ENCODE data around the gene CALN1. TPM values are rescaled to one million over a fixed set of nuclear protein-coding genes. Genes with fewer than 3 reads are reported as not detected.

CALN1 gene
- total RNA-seq, 1 experiment from 2014 or later, result not detected

- H3K27me3 Mint-ChIP-seq (ENCODE audit: insufficient read depth, unreplicated experiment), result no peaks in the 10 kb centered on the region
- no peak for DNase-seq
- peaks cover 9% of the 10 kb centered on the region for H3K9me3 Mint-ChIP-seq (ENCODE audit: unreplicated experiment)
- H3K4me3 Mint-ChIP-seq (ENCODE audit: unreplicated experiment), result no peak overlapping the region
- Histone ChIP-seq H3K27me3 (replicated peaks; ENCODE audit: control insufficient read depth, insufficient read depth, low read length) (no peaks in the 10 kb centered on the region), H3K4me3 (ENCODE audit: low read depth, low read length) (no peak overlapping the region), H3K4me1 (no peaks in the 10 kb centered on the region), H3K36me3 (ENCODE audit: control insufficient read depth, insufficient read depth, low read length) (no peaks in the 10 kb centered on the region), H3K9me3 (no peaks in the 10 kb centered on the region)
- no peaks in the 10 kb centered on the region for H3K36me3 Mint-ChIP-seq (ENCODE audit: insufficient read depth, unreplicated experiment)
- TF ChIP-seq, protein P1, sequence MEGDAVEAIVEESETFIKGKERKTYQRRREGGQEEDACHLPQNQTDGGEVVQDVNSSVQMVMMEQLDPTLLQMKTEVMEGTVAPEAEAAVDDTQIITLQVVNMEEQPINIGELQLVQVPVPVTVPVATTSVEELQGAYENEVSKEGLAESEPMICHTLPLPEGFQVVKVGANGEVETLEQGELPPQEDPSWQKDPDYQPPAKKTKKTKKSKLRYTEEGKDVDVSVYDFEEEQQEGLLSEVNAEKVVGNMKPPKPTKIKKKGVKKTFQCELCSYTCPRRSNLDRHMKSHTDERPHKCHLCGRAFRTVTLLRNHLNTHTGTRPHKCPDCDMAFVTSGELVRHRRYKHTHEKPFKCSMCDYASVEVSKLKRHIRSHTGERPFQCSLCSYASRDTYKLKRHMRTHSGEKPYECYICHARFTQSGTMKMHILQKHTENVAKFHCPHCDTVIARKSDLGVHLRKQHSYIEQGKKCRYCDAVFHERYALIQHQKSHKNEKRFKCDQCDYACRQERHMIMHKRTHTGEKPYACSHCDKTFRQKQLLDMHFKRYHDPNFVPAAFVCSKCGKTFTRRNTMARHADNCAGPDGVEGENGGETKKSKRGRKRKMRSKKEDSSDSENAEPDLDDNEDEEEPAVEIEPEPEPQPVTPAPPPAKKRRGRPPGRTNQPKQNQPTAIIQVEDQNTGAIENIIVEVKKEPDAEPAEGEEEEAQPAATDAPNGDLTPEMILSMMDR (IDR thresholded peaks at IDR 0.05; ENCODE audit: insufficient read depth in 1 of 2, low read depth in 1 of 2, low read length in 1 of 2, severe bottlenecking in 1 of 2, unreplicated experiment in 1 of 2), result no peak
- no peak overlapping the region for H3K27ac Mint-ChIP-seq (ENCODE audit: unreplicated experiment)
- POLR2A ChIA-PET, result no interaction called here
- BruUV-seq (replicated peaks), result no TSS peak
- no peaks in the 10 kb centered on the region for H3K4me1 Mint-ChIP-seq (ENCODE audit: low read depth, unreplicated experiment)
- CTCF ChIA-PET, result no interaction called here
- intact Hi-C loops (cut with micrococcal nuclease; ENCODE audit: unreplicated experiment), result no loop called here
These were observed 331.8 kb downstream of the CALN1 start for GRCh38 chr7:72080341-72080766.

DNA sequence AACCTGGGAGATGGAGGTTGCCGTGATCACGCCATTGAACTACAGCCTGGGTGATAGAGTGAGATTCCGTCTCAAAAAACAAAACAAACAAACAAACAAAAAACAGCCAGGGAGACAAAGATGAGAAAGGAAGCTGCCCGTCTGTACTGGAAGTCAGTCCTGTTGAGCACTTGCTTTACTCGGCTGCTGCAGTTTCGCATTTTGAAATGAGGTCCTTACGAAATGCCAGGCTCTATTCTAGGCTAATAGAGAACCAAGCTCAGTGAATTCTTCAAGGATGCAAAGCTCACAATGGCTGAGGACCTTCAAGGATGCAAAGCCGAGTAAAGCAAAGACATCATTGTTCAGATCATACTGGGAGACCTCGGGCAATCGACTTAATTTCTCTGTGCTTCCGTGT is 333.3 kb downstream of the CALN1 start:
- no peaks in the 10 kb centered on the region for H3K27me3 Mint-ChIP-seq (ENCODE audit: insufficient read depth, unreplicated experiment)
- POLR2A ChIA-PET, result no interaction called here
- CTCF ChIA-PET, result no interaction called here

DNA sequence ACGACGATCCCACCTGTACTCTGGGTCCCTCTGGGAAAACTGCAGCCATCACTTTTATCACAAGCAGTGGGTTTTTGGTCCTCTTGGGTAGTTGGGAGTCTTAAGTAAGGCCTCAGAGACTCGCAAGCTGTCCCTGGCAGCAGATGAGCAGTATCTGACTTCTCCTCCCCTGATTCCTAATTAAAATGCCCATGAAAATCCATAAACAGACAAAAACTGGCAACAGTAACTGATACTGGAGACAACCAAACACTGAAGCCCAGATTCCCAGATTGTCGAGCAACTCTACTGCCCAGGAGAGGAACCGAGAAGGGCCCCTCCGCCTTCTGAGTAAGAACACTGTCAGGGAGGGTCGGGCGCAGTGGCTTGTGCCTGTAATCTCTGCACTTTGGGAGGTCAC is 333.8 kb downstream of the CALN1 start:
- Histone ChIP-seq H3K9me3 (no peaks in the 10 kb centered on the region), H3K4me1 (no peaks in the 10 kb centered on the region), H3K36me3 (ENCODE audit: control insufficient read depth, insufficient read depth, low read length) (no peaks in the 10 kb centered on the region), H3K27me3 (replicated peaks; ENCODE audit: control insufficient read depth, insufficient read depth, low read length) (no peaks in the 10 kb centered on the region), H3K4me3 (ENCODE audit: low read depth, low read length) (no peak overlapping the region)
- BruUV-seq (replicated peaks), result no TSS peak
- H3K36me3 Mint-ChIP-seq (ENCODE audit: insufficient read depth, unreplicated experiment), result no peaks in the 10 kb centered on the region
- no peak overlapping the region for H3K27ac Mint-ChIP-seq (ENCODE audit: unreplicated experiment)
- H3K9me3 Mint-ChIP-seq (ENCODE audit: unreplicated experiment), result peaks cover 9% of the 10 kb centered on the region
- ChIA-PET CTCF (no interaction called here), POLR2A (no interaction called here)
- intact Hi-C loops (cut with micrococcal nuclease; ENCODE audit: unreplicated experiment), result no loop called here
- no peaks in the 10 kb centered on the region for H3K27me3 Mint-ChIP-seq (ENCODE audit: insufficient read depth, unreplicated experiment)
- DNase-seq, result no peak
- no peak overlapping the region for H3K4me3 Mint-ChIP-seq (ENCODE audit: unreplicated experiment)
- TF ChIP-seq, protein P1 (IDR thresholded peaks at IDR 0.05; ENCODE audit: insufficient read depth in 1 of 2, low read depth in 1 of 2, low read length in 1 of 2, severe bottlenecking in 1 of 2, unreplicated experiment in 1 of 2), result no peak
- no peaks in the 10 kb centered on the region for H3K4me1 Mint-ChIP-seq (ENCODE audit: low read depth, unreplicated experiment)

More for the DNA sequence above, 333.3 kb downstream of the CALN1 start:
- intact Hi-C loops (cut with micrococcal nuclease; ENCODE audit: unreplicated experiment), result no loop called here
- Mint-ChIP-seq H3K4me1 (ENCODE audit: low read depth, unreplicated experiment) (no peaks in the 10 kb centered on the region), H3K27ac (ENCODE audit: unreplicated experiment) (no peak overlapping the region), H3K4me3 (ENCODE audit: unreplicated experiment) (no peak overlapping the region), H3K36me3 (ENCODE audit: insufficient read depth, unreplicated experiment) (no peaks in the 10 kb centered on the region), H3K9me3 (ENCODE audit: unreplicated experiment) (peaks cover 9% of the 10 kb centered on the region)
- Histone ChIP-seq H3K9me3 (no peaks in the 10 kb centered on the region), H3K27me3 (replicated peaks; ENCODE audit: control insufficient read depth, insufficient read depth, low read length) (no peaks in the 10 kb centered on the region), H3K36me3 (ENCODE audit: control insufficient read depth, insufficient read depth, low read length) (no peaks in the 10 kb centered on the region), H3K4me1 (no peaks in the 10 kb centered on the region), H3K4me3 (ENCODE audit: low read depth, low read length) (no peak overlapping the region)
- BruUV-seq (replicated peaks), result no TSS peak
- TF ChIP-seq, protein P1 (IDR thresholded peaks at IDR 0.05; ENCODE audit: insufficient read depth in 1 of 2, low read depth in 1 of 2, low read length in 1 of 2, severe bottlenecking in 1 of 2, unreplicated experiment in 1 of 2), result no peak
- no peak for DNase-seq

Data from Caco-2 (cell line).